Measurements from ENCODE around the gene KRTAP12-3. TPM values are rescaled to one million over a fixed set of nuclear protein-coding genes. Genes with fewer than 3 reads are reported as not detected.
A peak's percentile ranks its signal among the peaks of the same experiment; 100 is the strongest.

Gene KRTAP12-3
- total and polyA plus RNA-seq, 2 donors (not counting 1 experiment from before 2014, with no cell fraction given) = not detected

GRCh38 chr21:44706026-44706705 lies 48.4 kb downstream of the KRTAP12-3 start:
- H3K27ac ChIP-seq (ENCODE audit: insufficient read depth, low read length) = no peak overlapping the region
- H3K4me3 ChIP-seq (replicated peaks in 1 of 4; ENCODE audit: control extremely low read depth in 1 of 4, insufficient read depth in 1 of 4, low read depth in 3 of 4, low read length in 4 of 4) = no peak overlapping the region
- no peak overlapping the region for H3K9ac ChIP-seq (ENCODE audit: insufficient read depth, low read length)
- no peaks in the 10 kb centered on the region for H3K36me3 ChIP-seq (ENCODE audit: control insufficient read depth, insufficient read depth, low read length)
- H3K9me3 ChIP-seq (ENCODE audit: control insufficient read depth, insufficient read depth, low read depth, low read length) = no peaks in the 10 kb centered on the region
- H3K79me2 ChIP-seq (ENCODE audit: control insufficient read depth, insufficient read depth, low read length) = no peaks in the 10 kb centered on the region
- H3K4me2 ChIP-seq (ENCODE audit: extremely low read depth, insufficient read depth, low read length) = no peak overlapping the region
- TF ChIP-seq EZH2 (IDR thresholded peaks at IDR 0.05; ENCODE audit: low read length, missing control alignments) (peak; percentile 20), CTCF (conservative IDR thresholded peaks at IDR 0.05 in 1 of 2, IDR thresholded peaks at IDR 0.05 in 1 of 2; ENCODE audit: low read depth in 1 of 2, low read length in 2 of 2) (no peak)
- H3K4me1 ChIP-seq (ENCODE audit: control insufficient read depth, extremely low read depth, insufficient read depth, low read length) = no peaks in the 10 kb centered on the region
- H3K27me3 ChIP-seq (ENCODE audit: control insufficient read depth, insufficient read depth, low read length) = peaks cover 45% of the 10 kb centered on the region
- no peak for DNase-seq (ENCODE audit: low read depth in 2 of 2)
- H4K20me1 ChIP-seq (ENCODE audit: control insufficient read depth, extremely low read depth, insufficient read depth, low read length) = no peaks in the 10 kb centered on the region
- H2AFZ ChIP-seq (ENCODE audit: low read length) = no peak overlapping the region

- no peak overlapping the region for H3K4me2 ChIP-seq (ENCODE audit: extremely low read depth, insufficient read depth, low read length)
- no peak overlapping the region for H2AFZ ChIP-seq (ENCODE audit: low read length)
- no peaks in the 10 kb centered on the region for H3K36me3 ChIP-seq (ENCODE audit: control insufficient read depth, insufficient read depth, low read length)
- H3K9ac ChIP-seq (ENCODE audit: insufficient read depth, low read length) = no peak overlapping the region
- no peak overlapping the region for H3K27ac ChIP-seq (ENCODE audit: insufficient read depth, low read length)
- no peaks in the 10 kb centered on the region for H3K4me1 ChIP-seq (ENCODE audit: control insufficient read depth, extremely low read depth, insufficient read depth, low read length)
- no peaks in the 10 kb centered on the region for H4K20me1 ChIP-seq (ENCODE audit: control insufficient read depth, extremely low read depth, insufficient read depth, low read length)
- H3K9me3 ChIP-seq (ENCODE audit: control insufficient read depth, insufficient read depth, low read depth, low read length) = no peaks in the 10 kb centered on the region
- H3K27me3 ChIP-seq (ENCODE audit: control insufficient read depth, insufficient read depth, low read length) = peaks cover 51% of the 10 kb centered on the region
- H3K79me2 ChIP-seq (ENCODE audit: control insufficient read depth, insufficient read depth, low read length) = no peaks in the 10 kb centered on the region
- no peak for DNase-seq (ENCODE audit: low read depth in 2 of 2)
- TF ChIP-seq EZH2 (IDR thresholded peaks at IDR 0.05; ENCODE audit: low read length, missing control alignments) (no peak), CTCF (conservative IDR thresholded peaks at IDR 0.05 in 1 of 2, IDR thresholded peaks at IDR 0.05 in 1 of 2; ENCODE audit: low read depth in 1 of 2, low read length in 2 of 2) (no peak)
- H3K4me3 ChIP-seq (replicated peaks in 1 of 4; ENCODE audit: control extremely low read depth in 1 of 4, insufficient read depth in 1 of 4, low read depth in 3 of 4, low read length in 4 of 4) = no peak overlapping the region
Measured at GRCh38 chr21:44706706-44707581, 49.2 kb downstream of the KRTAP12-3 start.

Other genes starting within 250 kb of the KRTAP12-3 start
- gene LRRC3, start 202.4 kb upstream of the KRTAP12-3 start, total RNA-seq = 0.26 and 0.50 TPM in 2 replicates
- 0.43 and 0.52 TPM in 2 replicates for gene LRRC3, start 202.4 kb upstream of the KRTAP12-3 start, polyA plus RNA-seq
- not detected in 2 replicates for gene KRTAP10-1, start 117.7 kb upstream of the KRTAP12-3 start, total RNA-seq
- gene KRTAP10-1, start 117.7 kb upstream of the KRTAP12-3 start, polyA plus RNA-seq = not detected in 2 replicates
- gene KRTAP10-2, start 106.4 kb upstream of the KRTAP12-3 start, total RNA-seq = not detected in 2 replicates
- not detected in 2 replicates for gene KRTAP10-2, start 106.4 kb upstream of the KRTAP12-3 start, polyA plus RNA-seq
- not detected in 2 replicates for gene KRTAP10-3, start 99.1 kb upstream of the KRTAP12-3 start, total RNA-seq
- not detected in 2 replicates for gene KRTAP10-3, start 99.1 kb upstream of the KRTAP12-3 start, polyA plus RNA-seq
- not detected in 2 replicates for gene KRTAP10-4, start 84.2 kb upstream of the KRTAP12-3 start, total RNA-seq
- gene KRTAP10-4, start 84.2 kb upstream of the KRTAP12-3 start, polyA plus RNA-seq = not detected in 2 replicates
- gene KRTAP10-5, start 77.3 kb upstream of the KRTAP12-3 start, total RNA-seq = not detected in 2 replicates
- not detected in 2 replicates for gene KRTAP10-5, start 77.3 kb upstream of the KRTAP12-3 start, polyA plus RNA-seq
- not detected in 2 replicates for gene KRTAP10-6, start 65.4 kb upstream of the KRTAP12-3 start, total RNA-seq
- not detected in 2 replicates for gene KRTAP10-6, start 65.4 kb upstream of the KRTAP12-3 start, polyA plus RNA-seq
- not detected in 2 replicates for gene KRTAP10-7, start 57.3 kb upstream of the KRTAP12-3 start, total RNA-seq
- gene KRTAP10-7, start 57.3 kb upstream of the KRTAP12-3 start, polyA plus RNA-seq = not detected in 2 replicates
- gene KRTAP10-8, start 45.9 kb upstream of the KRTAP12-3 start, total RNA-seq = not detected in 2 replicates
- gene KRTAP10-8, start 45.9 kb upstream of the KRTAP12-3 start, polyA plus RNA-seq = not detected in 2 replicates
- not detected in 2 replicates for gene KRTAP10-9, start 30.8 kb upstream of the KRTAP12-3 start, total RNA-seq
- not detected in 2 replicates for gene KRTAP10-9, start 30.8 kb upstream of the KRTAP12-3 start, polyA plus RNA-seq
- gene KRTAP10-10, start 20.6 kb upstream of the KRTAP12-3 start, total RNA-seq = not detected in 2 replicates
- not detected in 2 replicates for gene KRTAP10-10, start 20.6 kb upstream of the KRTAP12-3 start, polyA plus RNA-seq
- gene KRTAP10-11, start 11.5 kb upstream of the KRTAP12-3 start, total RNA-seq = not detected in 2 replicates
- not detected in 2 replicates for gene KRTAP10-11, start 11.5 kb upstream of the KRTAP12-3 start, polyA plus RNA-seq
- not detected in 2 replicates for gene KRTAP12-4, start 3.3 kb upstream of the KRTAP12-3 start, total RNA-seq
- not detected in 2 replicates for gene KRTAP12-4, start 3.3 kb upstream of the KRTAP12-3 start, polyA plus RNA-seq
- gene KRTAP12-2, start 9.0 kb downstream of the KRTAP12-3 start, total RNA-seq = not detected in 2 replicates
- not detected in 2 replicates for gene KRTAP12-2, start 9.0 kb downstream of the KRTAP12-3 start, polyA plus RNA-seq
- not detected in 2 replicates for gene KRTAP12-1, start 24.2 kb downstream of the KRTAP12-3 start, total RNA-seq
- gene KRTAP12-1, start 24.2 kb downstream of the KRTAP12-3 start, polyA plus RNA-seq = not detected in 2 replicates
- not detected in 2 replicates for gene KRTAP10-12, start 39.2 kb downstream of the KRTAP12-3 start, total RNA-seq
- gene KRTAP10-12, start 39.2 kb downstream of the KRTAP12-3 start, polyA plus RNA-seq = not detected in 2 replicates
- not detected in 2 replicates for gene TSPEAR, start 53.6 kb downstream of the KRTAP12-3 start, total RNA-seq
- gene TSPEAR, start 53.6 kb downstream of the KRTAP12-3 start, polyA plus RNA-seq = not detected in 2 replicates
- 61.9 and 74.2 TPM in 2 replicates for gene UBE2G2, start 143.9 kb downstream of the KRTAP12-3 start, total RNA-seq
- gene UBE2G2, start 143.9 kb downstream of the KRTAP12-3 start, polyA plus RNA-seq = 49.7 and 63.6 TPM in 2 replicates
- 74.2 and 96.3 TPM in 2 replicates for gene SUMO3, start 160.1 kb downstream of the KRTAP12-3 start, total RNA-seq
- gene SUMO3, start 160.1 kb downstream of the KRTAP12-3 start, polyA plus RNA-seq = 190 and 230 TPM in 2 replicates
- 159 and 240 TPM in 2 replicates for gene PTTG1IP, start 215.8 kb downstream of the KRTAP12-3 start, total RNA-seq
- 209 and 229 TPM in 2 replicates for gene PTTG1IP, start 215.8 kb downstream of the KRTAP12-3 start, polyA plus RNA-seq